HG02642 (cell line): Measurements from ENCODE around the gene ACTR1B.
"Not testable (repeated sequence)": the region's sequence is repeated elsewhere in the genome, so short reads cannot be mapped to it uniquely, and the experiment has no call there.

Source experiments
- ATAC-seq: cut with Tn5 transposase; IDR thresholded peaks from one replicate; pipeline ENCODE4 v1.9.1; 2021; ENCODE audit warnings: mild to moderate bottlenecking; ENCODE audit not compliant: unreplicated experiment, poor library complexity

The ACTR1B gene

DNA sequence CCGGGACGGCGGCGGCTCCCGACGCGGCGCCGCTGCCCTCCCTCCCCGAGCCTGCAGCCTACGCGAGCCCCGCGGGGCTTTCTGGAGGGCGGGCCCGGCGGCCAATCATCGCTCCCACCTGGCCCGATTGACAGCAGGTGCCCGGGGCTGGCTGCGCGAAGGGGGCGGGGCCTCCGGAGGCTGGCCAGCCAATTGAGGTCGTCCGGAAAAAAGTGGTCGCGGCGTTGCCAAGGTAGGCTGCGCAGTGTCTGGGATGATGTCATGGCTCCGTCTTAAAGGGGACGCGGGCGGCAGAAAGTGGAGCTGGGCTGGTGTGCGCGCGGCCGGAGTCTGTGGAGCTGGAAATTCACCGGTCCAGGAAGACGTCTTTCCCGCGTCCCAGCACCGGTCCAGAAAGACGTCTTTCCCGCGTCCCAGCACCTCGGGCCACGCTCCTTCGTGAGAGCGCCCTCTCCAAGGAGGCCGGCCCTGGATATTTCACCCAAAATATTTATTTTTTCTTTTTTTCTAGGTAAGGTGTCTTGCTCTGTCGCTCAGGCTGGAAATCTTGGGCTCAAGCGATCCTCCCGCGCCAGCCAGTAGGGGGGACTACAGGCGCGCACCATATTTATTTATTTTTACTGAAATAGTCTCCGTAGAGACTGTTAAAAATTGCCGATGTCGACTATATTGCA, at the start of gene ACTR1B:
Gene ACTR1B (minus strand): TSS at position 83 of the 674 bp plus-strand sequence. CDS start 154 bp downstream, outside the sequence.
- ATAC-seq = peak; percentile 87

DNA sequence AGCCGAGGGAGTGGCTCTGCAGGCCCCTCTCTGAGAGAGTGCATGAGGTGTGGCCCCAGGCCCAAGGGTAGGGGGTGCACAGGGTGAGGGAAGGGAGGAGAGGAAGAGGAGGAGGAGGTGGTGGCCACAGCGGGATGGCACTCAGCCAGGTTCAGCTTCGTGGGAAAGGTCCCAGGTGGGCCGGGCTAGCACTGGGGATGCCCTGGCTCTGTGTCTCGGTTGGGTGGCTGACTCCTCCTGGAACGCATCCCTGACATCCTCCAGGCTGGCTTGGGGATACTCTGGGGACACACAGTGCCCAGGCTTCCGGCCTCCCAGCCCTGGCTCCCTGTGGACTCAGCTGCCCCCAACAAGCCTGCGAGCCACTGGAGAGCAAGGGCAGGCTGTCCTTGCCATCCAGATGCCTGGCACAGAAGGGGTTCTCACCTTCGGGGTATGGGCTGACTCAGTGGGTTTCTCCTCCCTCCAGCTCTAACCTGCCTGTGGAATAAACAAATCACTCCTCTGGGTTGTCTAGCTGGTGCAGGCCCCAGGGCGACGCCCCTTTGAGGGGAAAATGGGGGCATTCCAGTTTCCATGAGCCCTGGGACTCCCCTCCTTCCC, 49.0 kb upstream of the ACTR1B start:
- ATAC-seq = no peak

DNA sequence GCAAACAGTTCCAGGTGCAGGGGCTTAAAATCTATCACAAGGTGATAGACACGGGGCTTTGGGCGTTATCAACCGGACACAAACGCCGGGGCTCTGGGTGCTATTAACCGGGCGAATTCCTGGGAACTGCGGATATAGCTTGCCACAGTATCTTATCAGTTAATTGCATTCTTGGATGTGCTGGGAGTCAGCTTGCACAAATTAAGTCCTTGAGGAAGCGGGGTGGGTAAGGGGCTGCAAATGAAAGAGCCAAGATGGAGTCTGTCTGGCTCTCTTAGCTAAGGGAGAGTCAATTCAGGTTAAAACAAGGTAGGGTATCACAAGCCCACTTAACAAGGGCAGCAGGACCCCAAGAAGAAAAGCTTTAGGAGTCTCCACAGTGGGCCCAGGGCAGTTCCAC, 48.3 kb upstream of the ACTR1B start:
- ATAC-seq = not testable (repeated sequence)

DNA sequence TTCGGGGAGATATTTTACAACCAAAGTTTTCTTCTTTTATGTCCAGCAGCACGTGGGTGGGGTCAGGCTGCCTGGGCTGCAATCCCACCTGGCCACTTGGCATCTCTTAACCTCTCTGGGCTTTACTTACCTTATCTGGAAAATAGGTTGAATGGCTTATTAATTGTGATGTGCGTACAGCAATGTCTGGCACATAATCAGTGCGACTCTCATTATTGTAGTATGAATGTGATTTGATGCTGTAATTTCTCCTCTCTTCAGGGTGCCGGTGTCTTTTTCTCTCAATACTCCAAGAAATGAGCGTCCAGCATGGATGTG, 47.5 kb upstream of the ACTR1B start:
- no peak for ATAC-seq

DNA sequence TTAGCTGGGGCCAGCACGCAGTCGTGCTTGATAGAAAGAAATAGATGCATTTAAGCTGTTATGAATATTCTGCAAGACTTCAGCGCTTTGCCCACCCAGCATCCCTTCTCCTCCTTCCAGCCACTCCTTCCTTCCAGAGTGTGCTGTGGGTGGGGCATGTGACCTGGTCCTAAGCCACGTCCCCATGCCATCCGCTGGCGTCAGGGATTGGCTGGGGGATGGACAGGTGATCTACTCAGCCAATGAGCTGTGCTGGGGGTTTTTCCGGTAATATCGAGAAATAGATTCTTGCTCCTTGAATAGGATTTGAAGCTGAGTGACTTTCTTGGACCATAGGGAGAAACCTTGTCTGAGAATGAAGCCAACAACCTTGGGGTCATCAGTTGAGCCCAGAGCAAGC, 44.8 kb upstream of the ACTR1B start:
- ATAC-seq = no peak

DNA sequence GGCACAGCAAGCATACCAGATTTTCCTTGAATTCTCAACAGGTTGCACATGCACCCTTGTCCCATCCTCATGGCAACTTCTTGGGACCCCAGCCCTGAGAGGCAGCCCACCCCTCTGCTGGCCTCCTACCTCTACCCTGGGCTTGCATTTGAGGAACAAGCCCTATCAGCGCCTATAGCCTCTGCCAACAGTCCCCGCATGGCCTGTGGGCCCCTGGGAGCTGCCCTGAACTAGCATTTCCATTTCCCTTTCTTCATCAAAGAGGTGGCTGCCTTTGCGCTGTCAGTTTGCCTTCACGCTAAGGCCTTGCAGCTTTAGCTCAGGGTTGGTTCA, 44.2 kb upstream of the ACTR1B start:
- ATAC-seq = no peak

DNA sequence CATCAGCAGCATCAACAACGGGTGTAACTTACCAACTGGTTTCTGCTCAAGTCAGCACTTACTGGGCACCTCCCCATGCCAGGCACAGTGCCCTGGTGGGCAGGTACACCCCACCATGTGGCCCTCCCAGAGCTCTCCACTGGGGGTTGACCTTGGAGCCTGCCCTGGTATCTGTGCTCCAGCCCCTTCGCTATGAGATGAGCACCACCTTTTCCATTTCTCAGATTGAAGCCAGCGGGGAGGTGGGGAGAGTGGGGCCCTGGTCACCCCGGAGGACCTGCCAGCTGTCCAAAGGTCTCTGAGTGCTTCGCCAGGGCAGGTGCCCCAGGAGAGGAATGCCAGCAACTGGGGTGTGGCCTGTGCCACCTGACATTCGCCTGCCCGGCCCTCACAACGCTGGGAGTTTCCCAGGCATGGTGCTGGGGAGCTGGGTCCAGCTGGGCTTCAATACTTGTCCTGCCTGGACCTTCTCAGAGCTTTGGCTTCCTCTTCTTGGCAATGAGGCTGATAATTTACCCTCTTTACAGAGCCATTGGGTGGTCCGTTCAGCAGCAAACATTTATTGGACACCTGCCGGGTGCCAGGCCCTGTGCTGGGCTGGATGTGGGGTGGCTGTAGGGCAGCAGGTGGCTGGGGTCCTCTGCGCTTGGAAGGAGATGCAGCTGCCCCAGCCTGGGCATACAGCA, 43.7 kb upstream of the ACTR1B start:
- no peak for ATAC-seq

DNA sequence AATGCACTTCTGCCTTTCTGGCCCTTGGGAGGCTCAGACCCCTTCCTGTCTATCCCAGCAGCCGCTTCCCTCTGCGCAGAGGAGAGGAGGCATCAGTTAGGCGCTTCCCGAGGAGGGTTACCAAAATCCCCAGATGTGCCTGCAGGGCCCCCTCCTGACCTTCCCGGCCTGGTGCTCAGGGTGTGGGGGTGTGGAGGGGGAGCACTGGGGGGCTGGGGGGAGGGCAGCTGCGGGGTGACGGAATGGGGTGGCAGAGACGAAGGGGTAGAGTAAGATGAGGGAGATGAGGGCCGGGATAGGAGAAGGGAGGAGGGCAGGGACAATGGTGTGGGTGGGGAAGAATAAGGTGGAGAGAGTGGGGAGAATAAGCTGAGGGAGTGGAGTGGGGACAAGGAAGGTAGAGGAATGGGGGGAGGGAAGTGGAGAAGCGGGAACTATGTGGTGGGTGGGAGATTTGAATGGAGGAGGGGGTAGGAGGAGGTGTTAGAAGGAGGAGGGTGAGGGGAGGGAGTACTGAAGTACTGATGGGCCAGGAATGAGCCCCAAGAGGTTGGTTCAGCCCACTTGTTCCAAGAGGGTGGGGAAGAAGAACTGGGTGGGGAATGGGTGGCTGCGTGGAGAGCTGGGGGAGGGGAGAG, 43.0 kb upstream of the ACTR1B start:
- no peak for ATAC-seq

DNA sequence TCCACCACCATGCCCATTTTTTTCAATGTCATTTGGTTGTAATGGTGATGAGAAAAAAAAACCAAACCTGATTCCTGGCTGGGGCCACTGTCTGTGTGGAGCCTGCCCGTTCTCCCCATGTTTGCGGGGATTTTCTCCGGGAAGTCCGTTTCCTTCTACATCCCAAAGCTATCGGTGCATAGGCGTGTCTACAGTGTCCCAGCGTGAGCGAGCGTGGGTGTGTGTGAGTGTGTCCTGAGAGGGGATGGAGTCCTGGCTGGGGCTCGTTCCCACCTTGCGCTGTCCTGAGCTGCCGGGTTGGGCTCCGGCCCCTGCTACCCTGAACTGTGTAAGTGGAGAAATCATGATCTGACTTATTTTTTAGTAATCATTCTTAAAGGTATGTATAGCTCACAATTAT, 42.3 kb upstream of the ACTR1B start:
- ATAC-seq = no peak

DNA sequence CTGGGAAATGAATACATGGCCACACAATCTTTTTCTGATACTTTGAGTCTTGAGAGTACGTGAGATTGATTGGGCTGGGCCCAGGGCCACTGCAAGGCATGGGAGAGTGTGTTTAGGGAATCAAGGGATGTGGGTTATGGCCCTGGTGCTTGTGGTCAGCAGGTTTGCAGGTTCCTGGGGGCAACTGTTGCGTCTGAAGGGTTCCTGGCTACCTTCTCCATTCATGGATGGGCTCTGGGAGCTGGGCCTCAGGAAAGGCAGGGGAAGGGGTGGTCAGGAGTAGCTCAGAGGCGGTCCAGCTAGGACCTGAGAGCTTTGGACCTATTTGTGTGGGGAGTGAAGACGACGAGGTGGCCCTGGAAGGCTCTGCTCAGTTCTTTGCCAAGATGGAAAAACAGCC, 41.1 kb upstream of the ACTR1B start:
- no peak for ATAC-seq

DNA sequence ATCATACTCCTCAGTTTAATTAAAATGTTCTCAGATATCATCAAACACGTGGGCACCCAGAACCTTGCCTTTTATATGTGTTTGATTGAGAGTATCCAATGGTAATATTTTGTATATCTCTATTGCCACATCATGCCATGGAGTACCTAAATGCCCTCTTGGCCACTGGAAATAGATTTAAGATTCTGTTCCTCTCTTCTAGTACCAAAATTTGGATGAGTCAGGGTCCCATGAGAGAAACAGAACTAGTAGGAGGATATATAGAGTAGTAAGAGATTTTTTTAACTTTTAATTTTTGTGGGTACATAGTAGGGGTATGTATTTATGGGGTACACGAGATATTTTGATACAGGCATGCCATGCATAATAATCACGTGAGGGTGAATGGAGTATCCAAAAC, 39.9 kb upstream of the ACTR1B start:
- no peak for ATAC-seq

DNA sequence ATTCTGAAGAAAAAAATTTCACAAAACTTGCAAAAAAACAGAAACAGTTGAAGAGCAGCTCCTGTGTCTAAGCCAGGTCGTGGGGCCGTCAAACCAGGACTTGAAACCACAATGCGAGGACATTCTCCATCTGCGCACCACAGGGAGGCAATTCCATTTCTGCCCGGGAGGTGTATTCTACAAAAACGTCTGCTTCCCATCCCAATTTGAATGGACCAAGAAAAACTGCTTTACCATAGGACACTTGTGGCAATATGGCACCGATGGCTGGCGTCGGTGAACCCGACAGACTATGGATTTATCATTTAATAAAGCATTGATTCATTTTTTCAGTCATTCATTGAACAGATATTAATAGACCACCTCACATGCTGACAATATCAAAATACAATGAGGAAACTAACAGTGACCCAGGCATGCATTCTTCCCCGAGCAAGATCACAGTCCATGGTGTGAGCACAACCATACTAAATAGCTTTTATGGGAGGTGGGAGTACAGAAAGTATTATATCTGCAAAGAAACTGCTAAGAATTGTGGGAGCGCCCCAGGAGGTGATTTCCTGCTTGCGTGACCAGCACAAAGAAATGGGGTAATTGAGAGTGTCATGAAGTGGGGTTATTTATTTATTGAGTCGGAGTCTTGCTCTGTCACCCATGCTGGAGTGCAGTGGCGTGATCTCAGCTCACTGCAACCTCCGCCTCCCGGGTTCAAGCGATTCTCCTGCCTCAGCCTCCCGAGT, 39.1 kb upstream of the ACTR1B start:
- no peak for ATAC-seq

DNA sequence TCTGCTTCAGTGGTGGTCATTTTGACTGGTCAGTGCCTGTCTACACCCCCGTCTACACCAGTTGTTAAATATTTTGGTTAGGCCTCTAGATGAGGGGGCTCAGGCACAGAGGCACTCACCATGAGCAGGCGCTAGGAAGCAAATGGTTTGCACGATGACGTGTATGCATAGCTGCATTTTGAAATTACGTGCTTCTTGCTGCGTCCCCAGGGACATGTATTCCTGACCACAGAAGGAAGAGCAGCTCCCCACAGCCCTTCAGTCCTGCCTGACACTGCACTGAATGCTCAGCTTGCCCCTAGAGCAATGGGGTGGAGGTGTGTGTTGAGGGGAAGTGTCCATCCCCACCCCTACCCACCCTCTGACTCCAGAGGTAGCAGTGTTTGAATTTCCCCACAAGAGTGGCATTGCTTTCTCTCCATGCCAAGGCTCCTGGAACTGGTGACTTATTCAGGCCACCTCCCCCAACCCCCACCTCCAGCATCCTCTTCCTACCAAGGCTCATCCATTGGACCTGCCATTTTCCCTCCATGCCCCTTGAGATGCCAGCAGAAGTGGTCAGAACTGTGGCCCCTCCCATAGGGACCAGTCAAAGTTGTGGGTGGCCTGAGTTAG, 38.1 kb upstream of the ACTR1B start:
- no peak for ATAC-seq

DNA sequence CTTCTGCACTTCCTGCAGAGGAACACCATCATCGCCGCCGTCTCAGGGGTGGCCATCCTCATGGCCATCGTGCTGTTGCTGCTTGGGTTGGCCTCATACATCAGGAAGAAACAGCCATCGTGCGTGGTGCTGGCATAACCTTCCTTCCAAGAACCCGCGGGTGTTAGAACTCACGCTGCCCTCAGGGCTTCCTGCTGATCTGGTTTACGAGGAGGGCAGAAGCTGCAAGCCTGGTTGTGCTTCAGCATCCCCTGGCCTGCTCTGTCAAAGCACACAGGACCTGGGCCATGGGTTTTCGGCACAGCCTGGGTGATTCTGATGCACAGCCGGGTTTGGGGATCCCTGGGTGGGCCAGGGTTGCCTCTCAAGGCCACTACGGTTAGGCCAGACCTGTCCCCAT, 37.3 kb upstream of the ACTR1B start:
- ATAC-seq = no peak

DNA sequence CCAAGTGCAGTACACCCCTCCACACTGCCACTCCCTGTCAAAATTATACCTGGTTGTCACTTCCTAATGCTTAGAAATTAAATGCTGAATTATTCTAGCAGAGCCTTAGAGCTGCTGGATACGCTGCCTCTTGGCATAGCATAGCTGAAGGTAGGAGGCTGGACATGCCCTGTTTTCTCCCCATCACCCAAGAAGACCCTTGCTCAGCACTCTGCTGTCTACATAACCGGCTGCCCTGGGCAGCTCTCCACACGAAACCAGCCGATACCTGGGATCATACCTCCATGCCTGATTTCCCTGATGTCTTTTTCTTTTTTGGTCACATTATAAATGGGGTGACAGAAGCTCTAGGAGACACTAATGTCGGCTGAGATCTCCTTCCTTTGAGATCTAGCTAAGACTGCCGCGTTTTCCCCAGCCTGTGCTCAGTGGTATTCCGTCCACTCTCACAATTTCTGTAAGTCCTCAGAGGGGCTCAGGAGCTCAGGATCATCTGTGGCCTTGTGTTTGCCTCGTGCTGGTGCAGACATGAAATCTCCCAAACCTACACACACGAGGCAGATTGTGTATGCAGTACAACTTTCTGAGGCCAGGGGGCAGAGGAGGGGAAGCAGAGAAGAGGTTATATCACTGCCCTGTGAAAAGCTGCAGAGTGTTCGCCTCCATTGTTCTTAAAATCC, 36.1 kb upstream of the ACTR1B start:
- ATAC-seq = no peak

DNA sequence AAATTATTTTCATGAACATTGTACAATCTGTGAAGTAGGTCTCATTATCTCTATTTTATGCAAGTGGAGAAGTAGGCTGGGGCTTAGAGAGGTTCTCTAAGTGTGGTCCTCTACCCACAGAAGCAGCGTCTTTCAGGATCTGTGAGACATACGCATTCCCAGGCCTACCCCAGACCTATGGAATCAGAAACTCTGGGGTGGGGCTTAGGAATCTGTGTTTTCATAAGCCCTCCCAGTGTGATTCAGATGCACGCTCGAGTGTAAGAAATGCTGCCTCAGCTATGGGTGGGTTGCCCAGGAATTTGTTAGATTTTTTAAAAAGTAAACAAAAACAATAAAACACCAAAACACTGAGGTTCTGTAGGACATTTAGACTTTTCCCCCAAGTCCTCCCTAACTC, 34.7 kb upstream of the ACTR1B start:
- no peak for ATAC-seq

DNA sequence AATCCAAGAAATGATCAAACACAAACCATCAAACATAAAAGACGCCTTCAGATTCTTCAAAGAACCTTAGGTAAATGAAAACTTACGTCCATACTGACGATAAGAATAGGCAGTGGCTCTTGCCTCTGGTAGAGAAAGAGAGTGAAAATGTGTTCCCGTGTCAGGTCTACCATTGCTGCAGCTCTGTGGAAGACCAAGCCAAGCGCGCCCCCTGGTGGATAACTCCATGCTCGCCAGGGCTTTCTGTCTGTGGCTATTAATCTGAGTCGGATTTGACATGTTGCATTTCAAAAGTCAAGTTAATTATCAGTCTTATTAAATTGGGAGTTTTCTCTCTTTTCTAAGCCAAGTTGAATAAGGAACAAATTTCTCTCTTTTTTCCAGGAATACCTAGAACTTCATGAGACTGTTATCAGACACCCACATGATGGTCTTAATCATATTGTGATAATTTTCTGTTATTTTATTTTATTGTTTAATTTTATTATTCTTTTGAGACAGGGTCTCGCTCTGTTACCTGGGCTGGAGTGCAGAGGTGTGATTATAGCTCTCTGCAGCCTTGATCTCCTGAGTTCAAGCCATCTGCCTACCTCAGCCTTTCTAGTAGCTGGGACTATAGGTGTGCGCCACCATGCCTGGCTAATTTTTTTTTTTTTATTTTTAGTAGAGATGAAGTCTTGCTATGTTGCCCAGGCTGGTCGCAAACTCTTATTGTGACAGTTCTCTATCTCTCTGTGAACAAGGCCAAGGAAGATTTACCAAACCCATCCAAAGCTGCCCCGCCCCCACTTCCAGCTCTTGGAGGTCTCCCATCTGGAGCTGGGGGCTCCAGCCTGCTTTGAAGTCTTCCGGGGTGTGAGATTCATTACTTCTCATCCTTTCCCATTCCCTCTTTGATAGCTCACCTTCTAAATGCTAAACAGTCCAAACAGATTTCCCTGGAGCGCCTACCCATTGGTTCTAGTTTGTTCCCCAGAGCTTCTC, 33.7 kb upstream of the ACTR1B start:
- ATAC-seq = peak; percentile 78

DNA sequence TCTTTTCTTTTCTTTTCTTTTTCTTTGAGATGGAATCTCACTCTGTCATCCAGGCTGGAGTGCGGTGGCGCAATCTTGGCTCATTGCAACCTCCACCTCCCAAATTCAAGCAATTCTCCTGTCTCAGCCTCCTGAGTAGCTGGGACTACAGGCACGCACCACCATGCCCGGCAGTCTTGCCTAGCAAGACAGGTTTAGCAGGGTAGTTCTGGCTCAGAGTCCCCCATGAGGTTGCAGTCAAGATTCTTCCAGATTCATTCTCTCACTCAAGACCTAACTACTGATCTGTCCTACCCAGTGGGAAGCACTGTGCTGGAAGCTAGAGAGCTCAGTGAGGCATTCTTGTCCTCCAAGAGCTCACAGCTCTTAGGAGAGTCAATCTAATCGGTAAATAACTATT, 31.9 kb upstream of the ACTR1B start:
- ATAC-seq = no peak

DNA sequence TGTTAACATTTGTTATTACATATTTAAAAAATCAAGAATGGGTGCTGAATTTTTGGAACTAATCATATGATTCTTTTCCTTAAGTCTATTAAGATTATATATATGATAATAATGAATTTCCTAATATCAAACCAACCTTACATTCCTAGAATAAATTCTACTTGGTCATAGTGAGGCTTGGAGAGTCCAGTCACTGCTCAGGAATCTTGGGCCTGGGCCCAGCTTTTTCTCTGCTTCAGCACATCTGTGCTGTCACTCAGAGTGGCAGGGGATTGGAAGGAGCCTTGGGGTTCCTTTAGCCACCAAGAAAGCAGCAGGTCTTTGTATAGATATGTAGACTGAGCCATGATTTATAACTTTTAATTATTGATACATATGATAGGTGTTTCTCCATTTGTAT, 29.6 kb upstream of the ACTR1B start:
- no peak for ATAC-seq
